Epithelial cell of alveolus of lung (primary cell): Measurements from ENCODE around the gene RPS27. TPM values are rescaled to one million over a fixed set of nuclear protein-coding genes. Genes with fewer than 3 reads are reported as not detected.

Source experiments
- total RNA-seq: library from RNA; depleted of rRNA; stranded (reverse); fragments of >200 nt; gene quantifications from 2 replicates; pipeline ENCODE4 v1.2.1, GENCODE V29; 2015

The RPS27 gene
- total RNA-seq: 2,589 and 3,794 TPM in 2 replicates

DNA sequence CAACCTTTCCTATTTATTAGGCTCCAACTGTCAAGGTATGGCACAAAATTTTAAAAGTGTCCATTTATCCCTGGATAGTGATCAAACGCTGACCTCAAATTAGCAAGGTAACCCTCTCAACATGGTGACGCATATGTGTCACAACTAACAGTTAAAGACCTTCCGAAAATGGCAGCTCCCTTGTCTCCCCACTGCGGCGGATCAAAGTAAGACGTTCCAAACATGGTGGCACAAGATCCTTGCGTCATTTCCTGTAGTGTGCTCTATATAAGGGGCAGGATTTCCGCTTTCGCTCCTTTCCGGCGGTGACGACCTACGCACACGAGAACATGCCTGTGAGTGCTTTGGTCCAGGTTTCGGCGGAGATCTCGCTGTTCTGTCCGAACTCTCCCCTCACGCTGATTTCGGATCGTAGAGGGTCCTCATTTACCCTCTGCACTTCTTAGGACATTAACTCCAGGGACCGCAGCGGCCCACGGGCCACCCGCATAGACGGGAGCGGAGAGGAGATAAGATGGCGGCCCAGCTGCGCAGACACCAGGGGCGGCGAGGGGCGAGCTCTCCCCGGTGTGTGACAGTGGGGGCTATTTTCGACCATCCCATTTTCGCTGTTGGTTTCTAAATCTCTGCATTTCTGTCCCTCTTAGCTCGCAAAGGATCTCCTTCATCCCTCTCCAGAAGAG is at the start of gene RPS27:
Gene RPS27, plus strand, starts transcription at position 295 of the 683 bp plus-strand sequence. Its CDS starts 35 bp downstream, at position 330.

DNA sequence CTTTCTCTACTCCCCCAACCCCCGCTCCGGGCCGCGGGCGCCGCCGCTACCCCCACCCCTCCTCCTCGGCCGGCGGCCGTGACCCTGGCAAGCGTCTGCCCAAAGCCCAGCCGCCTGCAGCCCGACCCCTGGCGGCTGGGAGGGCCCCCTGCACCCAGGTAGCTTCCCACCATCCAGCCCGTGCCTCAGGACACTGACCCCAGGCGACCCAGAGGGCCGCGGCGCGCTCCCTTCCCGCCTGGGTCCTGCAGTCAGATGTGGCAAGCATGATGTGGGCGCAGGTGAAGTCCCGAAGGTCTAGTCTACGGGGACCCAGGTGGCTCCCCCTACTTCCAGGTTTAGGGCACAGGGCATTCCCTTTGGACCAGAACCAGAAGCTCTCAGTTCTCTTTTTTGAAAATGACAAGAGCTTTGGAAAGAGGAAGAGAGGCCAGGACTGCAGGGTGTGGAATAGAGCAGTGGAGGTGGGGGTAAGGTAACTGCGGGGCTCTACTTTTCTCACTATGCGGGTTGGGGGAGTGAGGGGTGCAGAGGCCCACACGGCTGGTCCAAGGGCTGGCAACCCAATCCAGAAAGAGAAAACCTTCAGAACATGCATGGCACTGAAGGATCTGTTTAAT is 43.8 kb upstream of the RPS27 start, which contains the start of gene DENND4B:
Gene DENND4B, minus strand, starts transcription at position 97 of the 620 bp plus-strand sequence. CDS start 2,344 bp downstream, outside the sequence.

DNA sequence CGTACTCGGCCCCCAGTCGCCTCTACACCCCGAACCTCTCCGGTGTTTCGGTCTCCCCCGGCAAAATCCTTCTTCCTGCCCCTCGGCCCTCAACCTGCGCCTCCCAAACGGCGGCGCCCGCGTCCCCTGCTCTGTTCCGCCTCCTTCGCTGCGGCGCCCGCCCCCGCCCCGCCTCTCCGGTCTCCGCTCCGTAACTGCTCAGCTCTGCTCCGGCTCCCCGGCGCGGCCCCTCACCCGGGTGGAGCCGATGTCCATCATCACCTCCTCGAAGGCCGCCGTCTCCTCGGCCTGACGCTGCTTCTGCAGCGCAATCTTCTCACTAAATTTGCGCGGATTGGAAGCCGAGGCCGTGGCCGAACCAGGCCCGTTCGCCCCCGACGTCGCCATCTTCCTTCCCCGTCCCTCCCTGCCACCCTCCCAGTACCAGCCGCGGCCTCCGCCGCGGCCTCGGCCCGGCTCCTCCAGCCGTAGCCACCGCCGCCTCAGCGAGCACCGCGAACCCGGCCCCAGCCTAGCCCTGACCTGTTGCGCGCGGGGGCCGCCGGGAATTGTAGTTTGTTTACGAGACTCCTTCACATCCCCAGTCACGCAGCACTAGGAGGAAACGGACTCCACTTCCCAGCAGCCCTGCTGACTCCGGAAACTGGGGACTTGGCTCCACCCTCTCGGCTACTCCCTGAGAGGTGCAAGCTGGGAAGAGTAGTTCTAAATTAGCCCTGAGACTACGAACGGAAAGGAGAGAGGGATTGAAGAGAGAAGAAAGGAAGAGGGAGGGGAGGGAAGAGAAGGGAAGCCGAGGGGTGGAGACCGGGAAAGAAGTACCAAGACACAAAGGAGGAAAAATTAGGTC is 32.2 kb upstream of the RPS27 start, which contains the start of gene CRTC2:
Gene CRTC2, minus strand, starts transcription at position 502 of the 850 bp plus-strand sequence. Its CDS starts 115 bp downstream, at position 387.

DNA sequence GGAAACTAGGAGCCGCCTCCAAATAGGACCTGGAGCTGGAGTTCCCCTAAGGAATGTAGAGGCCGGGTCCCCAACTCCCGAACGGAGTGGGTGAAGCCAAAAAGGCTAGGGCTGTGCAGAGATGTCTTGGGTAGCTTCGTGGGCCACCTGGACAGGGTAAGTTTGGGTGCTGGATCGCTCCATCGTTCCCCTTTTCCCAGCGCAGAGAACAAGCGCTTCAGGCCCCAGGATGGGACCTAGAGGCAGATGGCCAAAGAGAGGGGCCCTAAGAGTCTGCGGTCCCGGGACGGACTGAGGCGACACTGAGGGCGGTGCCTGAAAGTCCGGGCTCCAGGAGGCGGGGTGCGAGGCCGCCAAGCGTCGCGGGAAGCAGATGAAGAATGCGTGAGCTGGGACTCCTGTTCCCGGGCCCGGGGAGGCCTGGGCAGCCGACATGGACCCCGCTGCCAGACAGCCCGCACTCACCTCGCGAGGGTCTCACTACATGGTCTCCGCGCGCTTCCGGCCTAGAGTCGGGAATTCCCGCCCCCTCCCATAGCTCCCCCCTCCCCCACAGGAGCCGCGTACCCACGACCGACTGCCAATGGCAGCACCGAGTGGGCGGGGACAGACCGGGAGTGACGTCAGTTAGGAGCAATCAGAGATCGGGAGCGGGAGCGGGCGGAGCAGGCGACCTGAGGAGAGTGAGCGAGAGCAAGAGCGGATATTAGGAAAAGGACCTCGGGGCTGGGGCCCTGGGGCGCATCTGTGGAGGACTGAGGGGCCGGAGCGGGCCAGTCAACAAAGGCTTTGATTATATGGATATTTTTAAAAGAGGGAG is 27.3 kb upstream of the RPS27 start, which contains the start of gene SLC39A1:
Gene SLC39A1, minus strand, starts transcription at position 508 of the 820 bp plus-strand sequence. CDS start 822 bp downstream, outside the sequence.

DNA sequence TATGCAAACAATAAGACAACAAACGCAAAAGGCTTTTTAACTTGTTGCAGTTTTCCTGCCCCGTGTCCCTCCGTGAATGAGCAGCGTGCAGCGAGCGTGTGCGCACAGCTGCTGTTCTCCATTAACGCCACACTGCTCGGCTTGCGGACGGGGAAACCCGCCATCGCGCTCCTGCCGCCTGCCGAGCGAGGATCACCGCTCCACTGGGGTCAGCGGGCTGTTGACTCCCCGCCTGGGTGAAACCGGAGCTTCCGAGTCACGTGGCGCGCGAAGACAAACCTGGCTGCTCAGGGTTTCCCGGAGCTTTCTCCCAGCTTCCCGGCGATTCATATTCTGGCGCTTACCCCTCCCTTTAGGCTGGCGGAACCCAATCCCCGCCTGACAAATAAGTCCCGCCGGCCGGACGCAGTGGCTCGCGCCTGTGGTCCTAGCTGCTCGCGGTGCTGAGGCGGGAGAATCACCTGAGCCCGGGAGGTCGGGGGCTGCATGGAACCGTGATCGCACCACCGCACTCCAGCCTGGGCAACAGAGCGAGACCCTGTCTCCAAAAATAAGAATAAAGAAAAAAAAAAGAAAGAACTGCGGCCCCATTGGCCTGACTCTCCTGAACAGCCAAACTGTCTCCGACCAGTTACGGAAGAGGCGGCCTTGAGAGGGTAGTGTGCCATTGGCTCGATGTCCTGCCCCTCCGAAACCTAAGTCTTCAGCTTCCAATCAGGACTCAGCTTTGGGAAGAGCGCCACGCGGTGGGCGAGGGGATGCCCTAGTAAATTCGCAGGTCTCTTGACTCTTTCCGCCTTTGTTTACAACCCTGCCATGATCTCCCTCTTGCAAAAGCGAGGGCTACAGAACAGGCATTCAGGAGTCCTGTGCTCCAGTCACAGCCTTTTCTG is 23.2 kb upstream of the RPS27 start, which contains the start of gene CREB3L4:
Gene CREB3L4, plus strand, starts transcription at position 796 of the 893 bp plus-strand sequence. CDS start 624 bp downstream, outside the sequence.

DNA sequence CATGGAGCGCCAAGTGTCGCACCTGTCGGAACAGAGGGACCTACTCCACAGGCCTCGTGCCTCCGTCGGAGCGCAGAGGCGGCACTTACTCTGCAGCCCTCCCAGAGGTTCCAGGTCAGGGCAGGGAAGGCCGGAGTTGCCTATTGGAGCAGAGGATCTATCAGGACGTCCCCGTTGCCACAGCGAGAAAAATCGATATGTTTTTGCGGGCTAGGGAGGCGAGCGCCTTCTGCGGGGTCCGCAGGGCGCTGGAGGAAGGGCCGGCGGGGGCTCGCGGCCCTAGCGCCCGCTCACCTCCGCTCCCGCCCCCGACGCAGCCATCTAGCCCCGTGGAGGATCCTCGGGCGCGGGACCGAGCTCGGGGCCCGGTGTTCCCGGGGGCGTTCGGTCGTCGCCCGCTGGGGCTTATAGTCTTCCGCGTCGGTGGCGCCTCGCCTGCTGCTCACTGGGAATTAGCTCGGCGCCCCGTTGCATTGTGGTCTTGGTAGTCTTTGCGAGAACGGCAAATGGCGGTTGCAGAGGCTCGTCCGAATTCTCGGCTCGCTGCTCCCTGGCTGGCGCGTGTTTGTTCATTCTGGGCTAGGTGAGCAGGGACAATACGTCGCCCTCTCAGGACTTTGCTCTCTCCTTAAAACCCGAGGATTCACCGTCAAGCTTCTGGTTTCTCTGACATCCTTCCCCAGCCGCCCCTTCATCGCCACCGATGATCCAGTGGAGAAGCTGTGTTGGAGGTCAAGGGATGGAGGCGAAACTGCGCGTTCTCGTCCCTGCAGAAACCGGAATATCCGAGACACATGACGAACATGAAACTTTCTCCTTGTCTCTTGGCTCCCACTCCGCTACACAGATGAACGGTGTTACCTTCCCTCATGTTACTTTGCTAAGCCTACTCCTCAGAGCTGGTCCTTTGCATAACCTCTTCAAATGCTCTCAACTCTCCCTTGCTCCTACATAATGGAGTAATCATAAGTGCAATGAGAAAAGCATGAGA is 13.0 kb upstream of the RPS27 start, which contains the start of gene JTB:
Gene JTB, minus strand, starts transcription at position 425 of the 991 bp plus-strand sequence. Its CDS starts 422 bp downstream, at position 3.

DNA sequence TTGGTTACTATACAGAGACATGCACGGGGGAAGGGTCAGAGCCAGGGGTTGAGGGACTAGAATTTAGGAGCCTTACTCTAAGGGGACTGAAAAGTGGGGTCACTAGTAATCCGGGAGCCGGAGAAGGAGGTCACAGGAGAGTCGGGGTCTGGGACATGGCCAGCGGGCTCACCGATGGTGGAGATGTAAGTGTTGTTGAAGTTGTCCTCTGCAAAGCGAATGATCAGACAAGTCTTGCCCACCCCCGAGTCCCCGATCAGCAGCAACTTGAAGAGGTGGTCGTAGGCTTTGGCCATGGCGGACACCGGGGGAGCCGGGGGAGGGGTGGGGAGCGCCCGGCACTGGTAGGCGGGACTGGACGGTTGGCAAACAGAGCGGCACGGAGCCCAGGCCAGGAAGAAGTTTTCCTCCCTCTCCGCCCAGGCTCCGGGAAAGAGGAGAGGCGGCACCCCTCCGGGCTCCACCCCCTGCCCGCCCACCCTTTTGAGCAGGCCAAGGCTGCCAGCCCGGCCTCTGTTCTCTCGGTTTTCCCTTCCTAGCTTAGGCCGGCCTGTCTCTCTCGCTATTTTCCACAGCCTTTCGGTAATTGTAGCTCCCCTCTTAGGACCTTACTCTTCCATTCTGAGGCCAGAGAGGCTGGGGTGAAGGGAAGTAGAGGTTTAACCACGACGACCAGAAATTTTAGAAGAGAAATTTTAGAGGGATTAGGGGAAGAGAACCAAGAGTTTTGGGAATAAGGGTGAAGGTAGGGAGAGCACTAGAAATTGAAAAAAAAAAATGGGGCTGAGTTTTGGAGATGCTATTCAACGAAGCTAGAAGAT is 4.4 kb upstream of the RPS27 start, which contains the start of gene RAB13:
Gene RAB13, minus strand, starts transcription at position 399 of the 821 bp plus-strand sequence. Its CDS starts 103 bp downstream, at position 296.

Other genes starting within 250 kb of the RPS27 start
- gene SLC27A3, start 215.4 kb upstream of the RPS27 start, total RNA-seq: 5.0 and 8.4 TPM in 2 replicates
- 6.3 and 22.8 TPM in 2 replicates for gene GATAD2B, start 67.8 kb upstream of the RPS27 start, total RNA-seq
- gene DENND4B, start 44.0 kb upstream of the RPS27 start, total RNA-seq: 18.7 and 28.3 TPM in 2 replicates
- gene CRTC2, start 32.1 kb upstream of the RPS27 start, total RNA-seq: 8.5 and 19.4 TPM in 2 replicates
- 115 and 153 TPM in 2 replicates for gene SLC39A1, start 27.2 kb upstream of the RPS27 start, total RNA-seq
- gene CREB3L4, start 22.9 kb upstream of the RPS27 start, total RNA-seq: 10.2 and 29.1 TPM in 2 replicates
- gene JTB, start 13.1 kb upstream of the RPS27 start, total RNA-seq: 249 and 263 TPM in 2 replicates
- gene RAB13, start 4.4 kb upstream of the RPS27 start, total RNA-seq: 52.4 and 103 TPM in 2 replicates
- not detected in 2 replicates for gene NUP210L, start 164.3 kb downstream of the RPS27 start, total RNA-seq
- 240 and 554 TPM in 2 replicates for gene TPM3, start 201.3 kb downstream of the RPS27 start, total RNA-seq
- not detected in 2 replicates for gene CFAP141, start 215.6 kb downstream of the RPS27 start, total RNA-seq
- 58.4 and 63.2 TPM in 2 replicates for gene UBAP2L, start 230.2 kb downstream of the RPS27 start, total RNA-seq